Embryonic facial prominence (tissue), 1 donor: Measurements from ENCODE around the gene MEGF10.

Source experiments
- DNase-seq: peaks from one replicate; pipeline ENCODE4 v3.0.0-alpha.2; 2016; ENCODE audit errors: extremely low spot score

The MEGF10 gene

DNA sequence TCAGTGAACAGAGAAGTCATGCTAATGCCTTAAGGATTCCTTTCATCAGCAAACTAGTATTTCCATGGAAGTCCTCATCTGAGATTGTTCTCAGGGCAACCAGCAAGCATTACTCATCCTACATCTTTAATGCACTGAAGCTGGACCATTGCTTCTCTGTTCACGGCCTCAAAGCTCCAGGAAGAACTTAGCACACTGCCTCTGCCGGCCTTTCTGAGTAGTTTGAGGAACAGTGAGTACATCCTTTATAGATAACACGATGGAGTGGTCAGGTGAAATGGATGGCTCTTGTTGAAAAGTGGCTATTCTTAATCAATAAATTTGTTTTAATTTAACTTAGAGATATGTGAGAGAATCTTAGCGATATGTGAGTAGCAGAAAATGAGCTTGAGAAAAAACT, 35.8 kb downstream of the MEGF10 start:
- DNase-seq = no peak

DNA sequence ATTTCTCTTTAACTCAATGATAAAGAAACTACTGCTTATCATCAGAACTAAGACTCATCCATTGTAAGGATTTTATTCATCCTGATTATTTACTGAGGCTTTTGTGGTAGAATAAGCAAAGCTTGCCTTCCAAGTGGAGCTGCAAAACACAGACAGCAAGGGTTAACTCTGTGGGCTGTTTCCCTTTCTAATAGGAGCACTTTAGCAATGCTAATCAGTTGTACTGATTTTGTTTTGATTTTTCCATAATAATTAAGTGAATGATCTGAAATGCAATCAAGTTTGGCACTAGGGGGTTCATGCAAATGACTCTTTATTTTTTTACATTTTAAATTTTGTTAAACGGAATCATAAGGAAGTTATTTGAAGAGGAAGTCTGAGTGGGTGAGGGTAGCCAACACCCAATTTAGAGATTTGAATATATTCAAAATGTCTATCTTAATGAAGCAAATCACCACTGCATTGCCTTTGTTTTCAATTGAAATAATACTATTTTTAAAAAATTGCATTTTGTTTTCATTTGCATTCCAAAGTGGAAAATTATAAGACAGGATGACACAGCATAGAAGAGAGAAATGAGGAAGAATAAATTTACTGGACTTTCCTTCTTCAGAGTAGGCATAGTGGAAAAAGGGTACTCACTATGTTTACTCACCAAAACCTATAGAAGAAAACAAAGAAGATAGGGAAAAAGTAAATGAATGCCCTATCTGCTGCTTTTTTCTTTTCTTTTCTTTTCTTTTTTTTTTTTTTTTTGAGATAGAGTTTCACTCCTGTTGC, 36.6 kb downstream of the MEGF10 start:
- no peak for DNase-seq

DNA sequence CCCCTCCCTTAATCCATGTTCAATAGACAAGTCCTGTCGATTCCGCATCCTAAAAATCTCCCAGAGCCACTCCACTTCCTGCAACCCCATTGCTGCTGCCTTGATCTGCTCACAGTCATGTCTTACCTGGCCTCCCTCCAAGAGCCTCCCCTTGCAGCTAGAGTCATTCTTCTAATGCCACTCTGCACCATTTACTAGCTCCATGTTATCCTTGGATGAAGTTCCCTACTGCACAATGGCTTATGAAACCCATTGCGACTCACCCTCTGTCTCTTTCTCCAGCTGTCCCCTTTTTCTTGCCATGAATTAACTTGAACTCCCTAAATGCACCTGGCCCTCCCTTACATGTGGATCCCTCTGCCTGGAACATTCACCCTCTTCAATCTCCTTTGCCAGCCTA, 39.5 kb downstream of the MEGF10 start:
- no peak for DNase-seq

DNA sequence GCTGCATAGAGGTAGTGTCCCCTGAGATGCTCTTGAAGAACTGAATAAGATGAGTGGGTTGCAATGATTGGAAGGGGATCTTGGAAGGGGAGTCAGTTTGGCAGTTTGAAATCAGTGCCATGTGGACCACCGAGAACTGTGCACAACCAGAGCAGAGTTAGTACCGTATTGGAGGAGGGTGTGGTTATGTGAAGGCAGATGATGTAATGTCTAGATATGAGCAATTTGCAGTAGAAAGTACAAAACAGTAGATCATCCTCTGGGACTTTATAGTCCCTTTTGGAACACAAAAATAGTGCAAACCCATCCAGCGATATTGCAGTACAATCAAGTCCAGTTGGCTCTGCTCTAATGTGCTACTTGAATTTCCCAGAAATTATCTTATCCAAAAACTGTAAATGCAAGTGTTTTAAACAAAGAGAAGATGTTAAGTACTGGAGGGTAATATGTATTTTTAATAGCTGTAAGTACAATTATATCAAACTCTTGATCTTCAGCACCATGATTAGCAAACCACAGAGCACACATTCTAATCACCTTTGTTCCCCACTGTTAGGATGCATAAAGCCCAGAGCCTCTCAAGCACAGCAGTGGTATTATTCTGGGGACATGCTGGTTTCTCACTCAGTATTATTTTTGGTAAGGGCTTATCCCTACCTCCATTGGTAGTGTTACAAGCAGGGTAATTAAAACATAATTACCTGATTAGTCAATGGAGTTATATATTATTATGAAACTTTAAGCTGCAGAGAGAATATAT, 41.5 kb downstream of the MEGF10 start:
- DNase-seq = no peak

DNA sequence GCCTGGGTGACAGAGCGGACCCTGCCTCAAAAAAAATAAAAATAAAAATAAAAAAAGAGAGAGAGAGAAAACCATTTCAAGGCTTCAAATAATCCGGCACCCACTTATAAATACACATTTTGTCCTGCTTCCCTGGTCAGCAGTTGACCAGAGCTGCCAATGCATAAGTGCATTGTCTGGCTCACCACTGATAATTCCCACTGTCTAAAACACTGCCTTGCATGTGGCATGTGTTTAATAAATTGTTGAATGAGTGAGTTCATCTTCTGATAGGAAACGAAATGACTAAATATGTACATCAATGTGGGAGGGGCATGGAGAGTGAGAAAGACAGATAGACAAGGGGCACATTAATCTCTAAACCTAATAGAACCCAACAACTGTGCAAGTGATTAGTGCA, 42.9 kb downstream of the MEGF10 start:
- DNase-seq = no peak

DNA sequence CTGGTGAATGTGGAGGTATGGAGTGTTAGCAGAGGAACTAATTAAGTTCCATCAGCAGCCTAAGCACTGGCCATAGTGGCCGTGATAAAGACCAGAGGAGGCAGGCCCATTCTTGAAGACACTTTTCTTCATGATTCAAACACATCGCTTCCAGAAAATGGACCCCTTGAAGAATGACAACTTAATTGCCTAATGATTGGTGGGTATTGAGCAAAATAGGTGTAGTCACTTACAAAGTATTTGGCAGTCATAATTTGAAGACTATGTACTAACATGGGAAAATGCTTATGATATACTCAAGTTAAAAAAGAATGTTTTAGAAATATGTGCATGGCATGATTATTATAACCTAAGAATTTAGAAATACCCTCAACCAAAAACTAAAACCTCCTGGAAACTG, 44.8 kb downstream of the MEGF10 start:
- no peak for DNase-seq

DNA sequence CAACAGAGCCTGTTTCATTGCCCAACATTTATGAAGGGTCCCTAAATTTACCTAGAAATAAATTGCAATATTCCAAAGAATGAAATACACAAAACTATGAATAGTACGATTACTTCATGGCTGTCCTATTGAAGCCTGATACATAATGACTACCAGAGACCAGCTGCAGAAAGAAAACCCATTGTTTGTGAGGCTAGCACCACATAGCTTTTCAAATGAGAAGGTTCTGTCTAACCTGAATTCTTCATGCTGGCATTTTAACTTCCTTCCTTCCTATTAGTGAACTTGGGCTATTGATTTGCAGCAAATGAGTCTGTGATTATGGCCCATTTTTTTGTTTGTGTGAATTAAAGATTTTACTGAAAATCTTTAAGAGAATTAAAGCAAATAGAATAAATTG, 47.3 kb downstream of the MEGF10 start:
- DNase-seq = no peak

DNA sequence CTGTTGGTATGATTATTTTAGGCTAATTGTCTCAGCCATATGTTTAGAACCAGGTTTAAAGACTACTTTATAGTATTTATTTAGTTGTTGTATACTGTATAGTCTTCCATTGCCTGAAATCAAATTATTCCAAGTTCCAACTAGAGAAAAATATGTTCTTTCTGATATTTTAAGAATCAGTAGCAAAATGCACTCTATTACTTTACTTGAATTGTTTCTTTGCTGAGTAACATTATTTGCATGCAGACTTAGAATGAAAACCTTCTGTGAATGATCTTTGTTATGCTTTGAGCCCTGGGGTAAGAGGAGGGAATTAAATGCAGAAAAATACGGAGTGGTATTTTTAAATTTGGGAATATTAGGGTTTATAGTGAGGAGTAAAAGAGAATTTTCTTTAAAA, 47.9 kb downstream of the MEGF10 start:
- DNase-seq = no peak

DNA sequence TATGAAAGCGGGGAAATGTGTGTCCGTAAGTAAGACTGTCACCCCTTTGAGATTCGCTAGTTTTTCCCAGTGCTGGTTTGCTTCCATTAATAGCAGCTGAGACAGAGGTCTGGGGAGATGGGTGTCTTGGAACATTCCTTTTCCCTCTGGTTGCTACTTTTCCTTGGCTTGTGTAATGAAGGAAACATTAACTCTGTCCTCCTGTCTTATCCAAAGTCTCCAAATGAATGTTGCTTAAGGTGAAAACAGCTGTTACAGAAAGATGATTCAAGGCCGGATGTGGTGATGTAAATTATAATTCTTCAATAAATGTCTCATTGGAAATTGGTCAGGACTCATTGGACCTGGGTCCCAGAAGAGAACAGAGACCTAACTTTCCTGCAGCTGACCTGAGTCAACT, 50.0 kb downstream of the MEGF10 start:
- DNase-seq = no peak

DNA sequence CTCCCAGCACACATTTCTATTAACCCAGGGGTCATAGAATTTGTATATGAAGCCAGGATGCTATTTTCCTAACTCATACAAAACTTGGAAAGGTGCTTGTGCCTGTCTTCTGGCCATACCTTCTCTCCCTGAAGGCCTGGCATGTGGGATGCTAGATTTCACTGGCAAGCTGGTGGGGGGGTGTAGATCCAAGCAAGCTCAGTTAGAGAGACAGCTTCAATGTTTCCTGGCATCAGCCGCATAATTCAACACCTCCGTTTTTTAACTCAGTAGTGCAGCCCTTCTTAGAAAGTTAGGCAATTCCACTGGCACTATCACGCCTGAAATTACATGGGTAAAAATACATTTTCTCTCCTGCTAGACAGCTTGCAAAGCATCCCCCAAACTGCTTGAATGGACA, 51.8 kb downstream of the MEGF10 start:
- DNase-seq = no peak

DNA sequence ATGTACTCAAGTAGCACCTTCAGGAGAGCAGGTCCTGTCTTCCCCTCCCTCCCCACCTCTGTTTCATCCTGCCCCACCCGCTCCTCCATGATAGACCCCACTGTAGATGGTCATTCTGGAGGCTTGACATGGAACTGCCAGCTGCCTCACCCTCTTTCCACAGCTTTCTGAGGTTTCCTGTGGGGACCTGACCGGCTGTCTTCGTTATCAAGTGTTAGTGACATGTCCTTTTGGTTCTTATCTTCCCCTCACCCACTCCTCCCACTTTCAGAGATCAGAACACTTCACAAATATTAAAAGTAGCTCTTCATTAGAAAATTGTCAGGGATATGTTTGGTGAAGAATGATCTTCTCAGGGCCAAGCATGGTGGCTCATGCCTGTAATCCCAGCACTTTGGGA, 52.7 kb downstream of the MEGF10 start:
- no peak for DNase-seq

DNA sequence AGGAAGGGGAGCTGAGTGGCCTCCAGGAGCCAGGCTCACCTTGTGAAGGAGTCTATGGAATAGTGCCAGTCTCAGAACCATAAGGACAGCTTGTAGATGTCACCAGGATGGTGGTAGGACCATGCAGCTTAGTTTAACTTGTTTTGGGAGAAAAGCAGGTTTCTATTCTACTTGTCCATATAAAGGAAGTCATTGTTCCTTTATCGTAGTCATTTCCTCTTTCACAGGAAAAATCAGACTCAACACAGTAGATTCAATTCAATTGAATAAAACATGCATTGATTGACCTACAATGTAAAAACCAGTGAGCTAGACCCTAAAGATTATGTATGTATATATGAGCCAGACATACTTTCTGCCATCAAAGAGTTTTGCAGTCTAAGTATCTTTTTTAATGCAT, 53.3 kb downstream of the MEGF10 start:
- DNase-seq = no peak

DNA sequence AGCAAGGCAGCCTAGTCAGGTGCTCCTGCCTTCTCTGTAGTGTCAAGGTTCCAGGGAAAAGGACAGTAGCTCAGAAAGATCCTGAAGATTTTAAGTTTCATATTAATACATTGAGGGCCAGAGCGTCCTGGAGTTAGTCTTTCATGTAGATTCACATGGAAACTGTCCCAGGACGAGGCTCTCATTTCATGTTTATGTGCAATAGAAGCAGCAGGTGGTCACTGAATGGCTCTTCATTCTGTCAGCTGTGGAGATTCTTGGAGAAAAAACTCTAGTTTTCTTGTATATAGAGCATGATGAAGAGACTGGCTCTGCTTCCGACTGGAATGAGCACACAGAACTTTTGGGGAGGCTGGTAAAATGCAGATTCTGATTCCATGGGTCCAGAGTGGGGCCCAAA, 54.3 kb downstream of the MEGF10 start:
- DNase-seq = no peak

DNA sequence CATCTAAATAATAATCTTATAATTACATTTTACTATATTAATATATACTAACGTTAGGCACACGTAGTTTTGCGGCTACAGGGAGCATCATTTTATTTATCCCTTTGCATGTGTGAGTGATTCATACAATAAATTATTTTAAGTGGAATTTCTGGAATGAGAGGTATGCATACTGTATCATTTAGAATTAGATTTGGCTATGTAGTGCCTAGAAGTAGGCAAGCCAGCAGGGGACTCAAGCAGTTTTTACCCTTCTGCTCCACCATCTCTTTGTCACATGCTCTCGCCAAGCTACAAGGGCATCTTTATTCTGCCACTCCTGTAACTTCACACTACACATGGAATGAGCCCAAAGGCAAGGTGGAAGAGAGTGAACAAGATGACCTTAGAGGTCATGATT, 60.8 kb downstream of the MEGF10 start:
- no peak for DNase-seq

DNA sequence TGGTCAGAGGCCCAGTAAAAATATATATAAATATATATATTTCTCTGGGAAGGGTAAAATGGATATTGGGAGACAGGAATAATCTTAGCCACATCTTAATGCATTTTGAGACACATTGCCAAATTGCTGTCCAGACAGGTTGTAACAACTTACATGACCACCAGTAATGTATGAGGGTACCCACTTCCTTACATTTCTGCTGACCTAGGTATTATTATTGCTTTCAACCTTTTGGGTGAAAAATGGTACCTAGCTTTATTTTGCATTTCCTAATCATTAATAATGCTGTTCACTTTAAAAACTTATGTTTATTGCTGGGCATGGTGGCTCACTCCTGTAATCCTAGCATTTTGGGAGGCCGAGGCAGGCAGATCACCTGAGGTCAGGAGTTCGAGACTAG, 61.5 kb downstream of the MEGF10 start:
- DNase-seq = no peak

DNA sequence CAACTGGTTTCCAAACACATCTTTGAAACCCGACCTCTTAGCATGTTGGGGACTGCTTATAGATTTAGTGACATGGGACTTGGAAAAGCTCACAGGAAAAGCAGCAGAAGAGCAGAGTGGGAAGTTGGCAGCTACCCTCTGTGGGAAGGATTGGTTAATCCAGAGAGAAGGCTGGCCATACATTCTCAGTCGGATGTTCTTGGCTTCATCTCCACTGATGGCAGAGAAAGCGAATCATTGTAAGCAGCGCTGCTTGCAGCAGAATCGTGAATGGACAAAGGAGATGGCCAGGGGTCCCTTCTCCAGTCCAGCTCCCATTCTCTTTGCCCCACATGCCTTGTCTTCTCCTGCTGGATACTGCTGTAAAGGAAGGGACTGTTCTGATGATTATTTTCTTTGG, 62.7 kb downstream of the MEGF10 start:
- DNase-seq = no peak

DNA sequence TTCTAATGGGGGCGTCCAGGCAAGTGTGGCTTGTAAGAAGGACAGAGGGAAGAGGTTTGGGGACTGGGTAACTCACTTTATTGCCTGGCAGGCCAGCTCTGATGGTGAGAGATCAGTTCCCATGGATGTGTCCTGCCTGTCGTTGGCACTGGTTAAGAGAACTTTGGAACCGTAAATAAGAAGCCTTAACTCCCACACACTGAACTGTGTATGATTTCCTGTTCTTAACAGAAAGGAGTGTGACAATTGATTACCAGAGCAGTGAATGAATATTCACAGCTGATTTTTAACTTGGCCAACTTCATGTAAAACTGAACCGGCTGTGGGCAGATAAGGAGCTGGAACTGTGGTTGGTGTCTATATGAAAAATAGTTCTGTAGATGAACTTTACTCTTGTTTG, 63.2 kb downstream of the MEGF10 start:
- DNase-seq = no peak

DNA sequence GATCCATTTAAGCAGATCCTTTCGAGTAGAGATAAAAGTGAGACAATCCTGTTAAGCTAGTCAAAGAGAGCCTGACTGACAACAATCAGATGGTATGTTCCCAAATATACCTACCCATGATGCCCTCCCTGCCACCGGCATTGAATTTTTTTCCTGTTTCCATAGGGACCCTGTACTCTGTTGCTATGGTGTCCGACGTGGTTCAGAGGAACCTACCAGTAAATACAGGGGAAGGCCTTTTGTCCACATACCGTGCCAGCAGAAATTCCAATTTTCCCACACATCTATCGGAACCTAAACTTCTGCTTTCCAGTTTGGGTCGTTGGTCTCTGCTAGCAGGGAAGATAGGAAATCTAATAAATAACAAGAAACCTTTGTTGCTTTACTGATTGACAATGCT, 64.7 kb downstream of the MEGF10 start:
- no peak for DNase-seq

DNA sequence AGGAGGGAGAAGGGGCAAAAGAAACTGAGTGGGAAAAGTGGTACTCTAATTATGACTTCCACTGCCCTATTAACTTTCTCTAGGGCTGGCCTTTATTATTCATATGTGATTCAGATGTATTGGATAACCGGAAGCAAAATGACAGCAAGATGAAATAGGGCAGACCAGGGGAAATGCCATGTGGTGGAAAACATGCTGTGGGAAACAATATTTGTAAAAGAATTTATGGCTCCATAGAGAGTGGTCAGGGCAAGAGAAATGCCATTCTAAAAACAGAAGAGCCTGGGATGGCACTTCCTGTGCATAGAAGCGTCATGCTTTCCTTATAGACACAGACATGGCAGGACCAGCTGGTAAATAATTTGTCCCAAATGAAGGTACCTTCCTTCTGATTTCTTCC, 67.7 kb downstream of the MEGF10 start:
- no peak for DNase-seq

DNA sequence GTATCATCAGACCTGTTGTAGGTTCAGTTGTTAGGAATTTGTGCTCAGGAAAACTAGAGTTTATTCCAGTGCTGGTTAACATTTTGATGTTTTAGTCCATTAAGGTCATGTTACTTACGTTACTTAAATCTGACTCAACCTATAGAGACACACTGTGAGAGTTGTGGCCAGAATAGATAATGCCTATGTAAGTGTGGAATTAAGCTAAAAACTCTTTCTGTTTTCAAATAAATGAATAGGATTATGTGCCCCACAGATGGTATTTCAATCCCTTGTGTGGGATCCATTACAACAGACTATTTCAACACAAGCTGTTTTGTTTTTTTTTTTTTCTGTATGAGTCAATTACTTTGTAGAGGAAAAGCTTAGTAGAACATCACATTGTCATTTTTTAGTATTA, 68.1 kb downstream of the MEGF10 start:
- DNase-seq = no peak

DNA sequence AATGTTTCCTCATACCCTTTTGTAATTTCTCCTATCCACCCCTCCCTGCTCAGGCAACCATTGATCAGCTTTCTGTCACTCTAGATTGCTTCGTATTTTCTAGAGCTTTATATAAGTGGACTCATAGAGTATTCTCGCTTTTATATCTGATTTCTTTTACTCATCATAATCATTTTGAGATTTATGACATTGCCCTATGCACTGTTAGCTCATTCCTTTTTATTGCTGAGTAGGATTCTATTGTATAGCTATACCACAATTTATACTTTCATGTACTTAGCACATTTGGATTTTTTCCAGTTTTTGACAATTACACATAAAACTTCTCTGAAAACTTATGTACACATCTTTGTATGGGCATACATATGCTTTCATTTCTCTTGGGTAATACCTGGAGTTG, 68.9 kb downstream of the MEGF10 start:
- no peak for DNase-seq

DNA sequence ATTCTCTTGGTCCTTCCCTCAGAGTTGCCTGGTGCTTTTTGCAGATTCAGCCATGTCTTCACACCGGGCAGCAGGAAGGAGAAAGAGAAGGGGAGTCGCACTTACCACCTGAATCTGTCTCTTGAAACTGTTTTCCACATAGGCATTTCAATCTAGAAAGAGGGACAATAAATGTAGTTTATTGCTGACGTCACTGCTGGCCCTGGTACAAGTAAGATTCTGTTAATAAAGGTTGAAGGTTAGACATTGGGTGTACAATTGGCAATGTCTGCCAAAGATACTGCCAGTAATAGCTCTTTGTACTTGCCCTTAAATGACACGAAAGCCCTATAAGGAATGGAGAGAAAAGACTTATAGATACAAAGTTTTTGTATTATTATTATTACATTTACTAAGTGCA, 72.8 kb downstream of the MEGF10 start:
- DNase-seq = no peak

DNA sequence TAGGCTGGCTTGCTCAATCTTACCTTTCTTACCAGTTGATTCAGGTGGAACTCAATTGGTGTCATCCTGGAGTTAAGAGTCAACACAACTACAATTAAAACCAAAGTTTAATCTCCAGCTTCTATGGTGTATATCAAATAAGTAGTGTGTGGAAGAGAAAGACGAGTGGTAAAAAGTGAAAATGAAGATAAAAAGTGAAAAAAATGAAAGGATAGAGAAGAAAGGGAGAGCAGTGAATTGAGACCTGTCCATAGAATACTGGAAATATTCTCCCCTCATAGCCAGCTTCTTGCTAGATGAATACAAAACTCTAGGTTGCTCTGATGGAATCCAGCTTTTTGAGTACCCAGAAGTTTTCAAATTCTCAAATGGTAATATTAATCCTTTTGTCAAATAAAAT, 76.4 kb downstream of the MEGF10 start:
- no peak for DNase-seq
